Suprapubic skin (tissue), 3 donors: ENCODE data around the gene TNIK.

Experiments used
- EP300 ChIP-seq: sonication (generic); formaldehyde crosslinking; IDR thresholded peaks from one replicate; pipeline ENCODE4 v1.6.1; 2017; ENCODE audit warnings: antibody characterized with exemption
- TF ChIP-seq, protein P1 (sequence below), 2 donors: fragments of 200-600 bp in 1 of 2; fragments of 450-650 bp in 1 of 2; sonication (generic) in 1 of 2; IDR thresholded peaks; one replicate each; pipeline ENCODE4 v1.5.1; 2016 to 2019; ENCODE audit warnings: antibody characterized with exemption in 2 of 2, mild to moderate bottlenecking in 1 of 2, moderate library complexity in 1 of 2

GRCh38 chr3:171113716-171114115 is 346.5 kb downstream of the TNIK start:
- TF ChIP-seq, protein P1, sequence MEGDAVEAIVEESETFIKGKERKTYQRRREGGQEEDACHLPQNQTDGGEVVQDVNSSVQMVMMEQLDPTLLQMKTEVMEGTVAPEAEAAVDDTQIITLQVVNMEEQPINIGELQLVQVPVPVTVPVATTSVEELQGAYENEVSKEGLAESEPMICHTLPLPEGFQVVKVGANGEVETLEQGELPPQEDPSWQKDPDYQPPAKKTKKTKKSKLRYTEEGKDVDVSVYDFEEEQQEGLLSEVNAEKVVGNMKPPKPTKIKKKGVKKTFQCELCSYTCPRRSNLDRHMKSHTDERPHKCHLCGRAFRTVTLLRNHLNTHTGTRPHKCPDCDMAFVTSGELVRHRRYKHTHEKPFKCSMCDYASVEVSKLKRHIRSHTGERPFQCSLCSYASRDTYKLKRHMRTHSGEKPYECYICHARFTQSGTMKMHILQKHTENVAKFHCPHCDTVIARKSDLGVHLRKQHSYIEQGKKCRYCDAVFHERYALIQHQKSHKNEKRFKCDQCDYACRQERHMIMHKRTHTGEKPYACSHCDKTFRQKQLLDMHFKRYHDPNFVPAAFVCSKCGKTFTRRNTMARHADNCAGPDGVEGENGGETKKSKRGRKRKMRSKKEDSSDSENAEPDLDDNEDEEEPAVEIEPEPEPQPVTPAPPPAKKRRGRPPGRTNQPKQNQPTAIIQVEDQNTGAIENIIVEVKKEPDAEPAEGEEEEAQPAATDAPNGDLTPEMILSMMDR (IDR thresholded peaks at IDR 0.05) = no peak
- TF ChIP-seq EP300 = no peak
